Activated CD8-positive, alpha-beta T cell treated with anti-CD3 and anti-CD28 coated beads for 36 hours (primary cell): ENCODE measurements around the gene ADAMTS2. TPM values are rescaled to one million over a fixed set of nuclear protein-coding genes. Genes with fewer than 3 reads are reported as not detected.

Source experiments
- ATAC-seq: fragments of 200-7000 bp; cut with Tn5 transposase; one replicate; pipeline ENCODE4 v1.10.0; 2021; ENCODE audit warnings: mild to moderate bottlenecking, moderate library complexity
- CTCF ChIA-PET: fragments of 350-600 bp; sonication (Branson Sonifier 250); formaldehyde crosslinking; loops from one replicate; lab custom pipeline; 2021; ENCODE audit warnings: antibody characterized with exemption; lab: Charles Lee
- POLR2A ChIA-PET: fragments of 350-600 bp; sonication (Branson Sonifier 250); formaldehyde crosslinking; loops from one replicate; lab custom pipeline; 2021; ENCODE audit warnings: antibody characterized with exemption; lab: Charles Lee
- DNase-seq: peaks from one replicate; pipeline ENCODE4 v3.0.0-alpha.2; 2020
- H3K27ac Mint-ChIP-seq: one replicate; pipeline ENCODE4 v1.8.0; 2021; ENCODE audit warnings: mild to moderate bottlenecking, mixed read lengths
- H3K27me3 Mint-ChIP-seq: one replicate; pipeline ENCODE4 v1.8.0; 2021; ENCODE audit warnings: mixed read lengths
- H3K36me3 Mint-ChIP-seq: one replicate; pipeline ENCODE4 v1.8.0; 2021; ENCODE audit warnings: low read depth, mixed read lengths
- H3K4me1 Mint-ChIP-seq: one replicate; pipeline ENCODE4 v1.8.0; 2021; ENCODE audit warnings: low read depth, mixed read lengths
- H3K4me3 Mint-ChIP-seq: one replicate; pipeline ENCODE4 v1.8.0; 2021; ENCODE audit warnings: mild to moderate bottlenecking, moderate library complexity, mixed read lengths
- H3K9me3 Mint-ChIP-seq: one replicate; pipeline ENCODE4 v1.8.0; 2021; ENCODE audit warnings: mixed read lengths
- intact Hi-C: fragments of 100-400 bp; cut with micrococcal nuclease; formaldehyde crosslinking; loops from one replicate; pipeline ENCODE4 v1.10.0; 2022
- total RNA-seq, 2 experiments: library from RNA; stranded (reverse); gene quantifications; one replicate each; pipeline ENCODE4 v1.2.3, GENCODE V29; 2021
- TF ChIP-seq, protein P1 (sequence below): fragments of 200-600 bp; IDR thresholded peaks from one replicate; pipeline ENCODE4 v1.8.0; 2022; ENCODE audit warnings: antibody characterized with exemption, mild to moderate bottlenecking

Gene ADAMTS2
- total RNA-seq, 2 experiments from 2014 or later: not detected

DNA sequence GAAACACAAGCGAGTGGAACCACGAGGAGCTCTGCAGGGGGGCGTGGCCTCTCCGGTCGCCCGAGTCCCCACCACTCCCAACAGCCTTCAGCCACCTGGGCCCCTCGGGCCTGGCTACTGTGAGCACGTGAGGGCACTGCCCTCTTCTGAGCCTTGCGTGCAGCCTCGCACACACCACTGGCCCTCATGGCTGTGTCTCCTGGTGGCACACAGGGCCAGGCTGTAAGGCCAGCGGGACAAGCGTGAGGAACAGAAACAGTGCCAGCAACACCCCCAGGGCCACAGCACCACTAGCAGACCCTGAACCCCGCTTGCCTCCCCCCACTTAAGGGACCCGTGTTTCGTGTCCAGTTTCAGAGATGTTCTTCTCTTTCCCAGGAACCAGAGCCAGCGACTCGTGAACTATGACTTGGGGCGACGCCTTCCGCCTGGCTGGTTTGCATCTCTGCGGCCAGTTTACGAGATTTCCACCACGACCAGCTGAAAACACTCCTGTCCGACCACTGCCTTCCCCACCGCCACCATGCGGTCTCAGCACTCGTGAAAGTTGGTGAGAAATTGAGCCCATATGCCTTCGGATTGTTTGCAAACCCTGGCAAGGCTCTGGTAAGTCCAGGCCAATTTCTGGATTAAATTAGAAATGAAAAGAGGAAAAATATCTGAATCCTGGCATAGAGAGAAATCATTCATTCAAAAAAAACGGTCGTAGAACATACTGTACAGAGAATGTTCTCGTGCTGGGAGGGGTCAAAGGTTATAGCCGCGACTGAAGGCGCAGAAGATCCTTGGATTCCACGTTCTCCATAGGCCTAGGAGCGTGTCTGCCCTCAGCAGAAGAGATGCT is 149.5 kb downstream of the ADAMTS2 start:
- Mint-ChIP-seq H3K27ac (no peak overlapping the region), H3K4me1 (no peaks in the 10 kb centered on the region), H3K4me3 (no peak overlapping the region), H3K36me3 (no peaks in the 10 kb centered on the region), H3K27me3 (no peaks in the 10 kb centered on the region), H3K9me3 (no peaks in the 10 kb centered on the region)
- intact Hi-C loops: no loop called here
- POLR2A ChIA-PET: no interaction called here
- no peak for DNase-seq
- ATAC-seq: no peak
- CTCF ChIA-PET: no interaction called here
- TF ChIP-seq, protein P1, sequence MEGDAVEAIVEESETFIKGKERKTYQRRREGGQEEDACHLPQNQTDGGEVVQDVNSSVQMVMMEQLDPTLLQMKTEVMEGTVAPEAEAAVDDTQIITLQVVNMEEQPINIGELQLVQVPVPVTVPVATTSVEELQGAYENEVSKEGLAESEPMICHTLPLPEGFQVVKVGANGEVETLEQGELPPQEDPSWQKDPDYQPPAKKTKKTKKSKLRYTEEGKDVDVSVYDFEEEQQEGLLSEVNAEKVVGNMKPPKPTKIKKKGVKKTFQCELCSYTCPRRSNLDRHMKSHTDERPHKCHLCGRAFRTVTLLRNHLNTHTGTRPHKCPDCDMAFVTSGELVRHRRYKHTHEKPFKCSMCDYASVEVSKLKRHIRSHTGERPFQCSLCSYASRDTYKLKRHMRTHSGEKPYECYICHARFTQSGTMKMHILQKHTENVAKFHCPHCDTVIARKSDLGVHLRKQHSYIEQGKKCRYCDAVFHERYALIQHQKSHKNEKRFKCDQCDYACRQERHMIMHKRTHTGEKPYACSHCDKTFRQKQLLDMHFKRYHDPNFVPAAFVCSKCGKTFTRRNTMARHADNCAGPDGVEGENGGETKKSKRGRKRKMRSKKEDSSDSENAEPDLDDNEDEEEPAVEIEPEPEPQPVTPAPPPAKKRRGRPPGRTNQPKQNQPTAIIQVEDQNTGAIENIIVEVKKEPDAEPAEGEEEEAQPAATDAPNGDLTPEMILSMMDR: no peak

DNA sequence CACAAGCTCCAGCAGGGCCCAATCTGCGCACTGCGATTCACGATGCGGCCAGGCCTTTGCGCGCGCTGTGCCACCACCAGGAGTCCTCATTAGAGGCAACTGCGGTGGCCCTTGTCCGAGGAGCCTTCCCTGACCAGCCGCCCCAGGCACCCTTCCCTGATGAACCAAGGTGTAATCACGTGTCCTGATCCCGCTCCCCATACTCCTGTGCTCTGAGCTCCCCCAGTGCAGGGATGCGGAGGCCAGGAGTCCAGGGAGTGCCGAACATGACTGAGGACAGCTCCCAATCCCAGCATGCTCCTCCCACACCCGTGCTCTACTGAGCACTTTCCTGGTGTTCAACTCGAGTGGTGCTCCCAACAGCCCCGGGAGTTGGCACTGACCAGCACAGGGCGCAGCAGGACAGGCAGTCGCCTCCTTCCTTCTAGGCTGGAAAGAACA is 150.3 kb downstream of the ADAMTS2 start:
- H3K4me3 Mint-ChIP-seq: no peak overlapping the region
- TF ChIP-seq, protein P1: no peak
- H3K4me1 Mint-ChIP-seq: no peaks in the 10 kb centered on the region
- no peaks in the 10 kb centered on the region for H3K9me3 Mint-ChIP-seq
- ChIA-PET POLR2A (no interaction called here), CTCF (no interaction called here)
- ATAC-seq: no peak
- no peak overlapping the region for H3K27ac Mint-ChIP-seq
- no peaks in the 10 kb centered on the region for H3K36me3 Mint-ChIP-seq
- intact Hi-C loops: no loop called here
- DNase-seq: no peak
- no peaks in the 10 kb centered on the region for H3K27me3 Mint-ChIP-seq

DNA sequence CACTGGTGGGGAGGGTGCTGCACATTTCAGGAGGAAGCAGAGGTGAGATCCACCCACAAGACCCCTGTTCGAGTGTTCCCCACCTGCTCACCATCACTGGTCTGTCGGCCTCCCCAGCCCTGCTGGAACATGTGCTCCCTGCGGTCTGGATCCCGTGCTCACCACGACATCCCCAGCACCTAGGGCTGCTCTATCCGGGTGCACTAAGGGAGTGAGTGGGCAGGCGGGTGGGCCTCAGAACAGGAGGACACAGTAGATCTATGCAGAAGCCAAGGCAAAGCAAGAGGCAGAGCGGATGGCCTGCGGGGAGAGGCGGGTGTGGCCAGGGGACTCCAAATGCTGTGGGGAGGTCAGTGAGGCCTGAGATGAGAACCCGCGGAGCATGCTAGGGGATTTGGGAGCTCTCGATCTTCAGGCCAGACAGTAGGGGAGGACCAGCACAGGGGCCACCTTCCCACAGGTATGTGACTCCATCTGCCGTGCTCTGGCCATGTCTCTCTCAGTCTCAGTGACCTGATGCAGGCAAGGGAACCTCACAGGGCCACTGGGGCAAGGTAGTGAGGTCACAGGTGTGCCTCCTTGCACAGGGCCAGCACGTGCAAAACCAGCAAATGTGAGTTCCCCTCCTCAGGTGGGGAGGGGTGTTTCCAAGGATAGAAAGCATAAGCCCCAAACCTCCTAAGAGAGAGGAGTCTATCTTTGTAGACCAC is 150.9 kb downstream of the ADAMTS2 start:
- H3K27me3 Mint-ChIP-seq: no peaks in the 10 kb centered on the region
- H3K4me3 Mint-ChIP-seq: no peak overlapping the region
- ATAC-seq (no peak), DNase-seq (no peak)
- TF ChIP-seq, protein P1: no peak
- no peaks in the 10 kb centered on the region for H3K4me1 Mint-ChIP-seq
- no peaks in the 10 kb centered on the region for H3K9me3 Mint-ChIP-seq
- no peaks in the 10 kb centered on the region for H3K36me3 Mint-ChIP-seq
- ChIA-PET CTCF (no interaction called here), POLR2A (no interaction called here)
- no peak overlapping the region for H3K27ac Mint-ChIP-seq
- intact Hi-C loops: no loop called here

DNA sequence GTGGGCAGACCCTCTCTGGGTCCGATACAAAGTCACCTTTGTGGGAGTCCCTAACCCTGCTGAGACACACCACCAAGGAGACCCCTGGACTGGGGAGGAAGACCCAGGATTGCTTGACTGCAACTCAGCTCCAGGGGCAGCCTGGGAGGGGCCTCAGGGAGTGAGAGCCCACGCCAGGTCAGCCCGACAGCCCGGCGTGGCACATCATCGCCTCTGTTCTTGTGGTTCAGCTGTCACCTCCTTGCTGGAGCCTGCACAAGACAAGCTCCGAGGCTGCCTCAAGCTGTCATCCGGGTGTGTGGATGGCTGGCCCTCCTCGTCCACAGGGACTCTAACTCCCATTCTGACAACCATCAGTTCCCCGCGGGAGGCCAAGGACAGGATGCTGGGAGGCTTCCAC is 151.5 kb downstream of the ADAMTS2 start:
- TF ChIP-seq, protein P1: no peak
- Mint-ChIP-seq H3K36me3 (no peaks in the 10 kb centered on the region), H3K4me1 (no peaks in the 10 kb centered on the region), H3K4me3 (no peak overlapping the region), H3K27ac (no peak overlapping the region), H3K27me3 (no peaks in the 10 kb centered on the region), H3K9me3 (no peaks in the 10 kb centered on the region)
- ChIA-PET CTCF (no interaction called here), POLR2A (no interaction called here)
- ATAC-seq (no peak), DNase-seq (no peak)
- intact Hi-C loops: no loop called here
